Choroid plexus epithelial cell (primary cell): ENCODE measurements around the gene MGAT5B.

Experiments used
- DNase-seq: peaks from one replicate; pipeline ENCODE4 v3.0.0-alpha.2; 2010; ENCODE audit warnings: low read depth
- H3K4me3 ChIP-seq: 2 replicates; pipeline ENCODE4 v1.5.1; 2011; ENCODE audit warnings: low read depth, mild to moderate bottlenecking, control low read depth, low read length, moderate library complexity
- TF ChIP-seq, protein P1 (sequence below): conservative IDR thresholded peaks from 2 replicates; pipeline ENCODE4 v1.5.1; 2011; ENCODE audit warnings: low read depth, mild to moderate bottlenecking, control low read depth, inconsistent platforms, low read length, moderate library complexity

Gene MGAT5B

DNA sequence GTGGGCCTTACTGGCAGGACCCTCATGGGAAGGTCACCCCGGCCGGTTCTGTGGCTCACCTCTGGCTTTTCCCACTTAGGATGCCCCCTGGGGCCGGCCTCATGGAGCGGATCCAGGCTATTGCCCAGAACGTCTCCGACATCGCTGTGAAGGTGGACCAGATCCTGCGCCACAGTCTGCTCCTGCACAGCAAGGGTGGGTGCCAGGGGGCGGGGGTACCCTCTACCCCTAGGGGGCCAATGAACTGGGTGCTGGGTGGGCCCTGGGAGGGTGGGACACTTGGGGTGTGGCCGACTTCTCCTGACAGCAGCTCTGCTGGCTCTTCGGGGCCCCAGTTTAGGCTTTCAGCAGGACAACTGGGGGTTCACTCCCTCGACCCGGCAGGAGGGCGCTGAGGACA lies 34.3 kb downstream of the MGAT5B start:
- no peak for DNase-seq
- TF ChIP-seq, protein P1, sequence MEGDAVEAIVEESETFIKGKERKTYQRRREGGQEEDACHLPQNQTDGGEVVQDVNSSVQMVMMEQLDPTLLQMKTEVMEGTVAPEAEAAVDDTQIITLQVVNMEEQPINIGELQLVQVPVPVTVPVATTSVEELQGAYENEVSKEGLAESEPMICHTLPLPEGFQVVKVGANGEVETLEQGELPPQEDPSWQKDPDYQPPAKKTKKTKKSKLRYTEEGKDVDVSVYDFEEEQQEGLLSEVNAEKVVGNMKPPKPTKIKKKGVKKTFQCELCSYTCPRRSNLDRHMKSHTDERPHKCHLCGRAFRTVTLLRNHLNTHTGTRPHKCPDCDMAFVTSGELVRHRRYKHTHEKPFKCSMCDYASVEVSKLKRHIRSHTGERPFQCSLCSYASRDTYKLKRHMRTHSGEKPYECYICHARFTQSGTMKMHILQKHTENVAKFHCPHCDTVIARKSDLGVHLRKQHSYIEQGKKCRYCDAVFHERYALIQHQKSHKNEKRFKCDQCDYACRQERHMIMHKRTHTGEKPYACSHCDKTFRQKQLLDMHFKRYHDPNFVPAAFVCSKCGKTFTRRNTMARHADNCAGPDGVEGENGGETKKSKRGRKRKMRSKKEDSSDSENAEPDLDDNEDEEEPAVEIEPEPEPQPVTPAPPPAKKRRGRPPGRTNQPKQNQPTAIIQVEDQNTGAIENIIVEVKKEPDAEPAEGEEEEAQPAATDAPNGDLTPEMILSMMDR: no peak
- no peak overlapping the region for H3K4me3 ChIP-seq

- DNase-seq: no peak
- no peak overlapping the region for H3K4me3 ChIP-seq
- TF ChIP-seq, protein P1: no peak
Measured at GRCh38 chr17:76903631-76904030, 35.4 kb downstream of the MGAT5B start.

DNA sequence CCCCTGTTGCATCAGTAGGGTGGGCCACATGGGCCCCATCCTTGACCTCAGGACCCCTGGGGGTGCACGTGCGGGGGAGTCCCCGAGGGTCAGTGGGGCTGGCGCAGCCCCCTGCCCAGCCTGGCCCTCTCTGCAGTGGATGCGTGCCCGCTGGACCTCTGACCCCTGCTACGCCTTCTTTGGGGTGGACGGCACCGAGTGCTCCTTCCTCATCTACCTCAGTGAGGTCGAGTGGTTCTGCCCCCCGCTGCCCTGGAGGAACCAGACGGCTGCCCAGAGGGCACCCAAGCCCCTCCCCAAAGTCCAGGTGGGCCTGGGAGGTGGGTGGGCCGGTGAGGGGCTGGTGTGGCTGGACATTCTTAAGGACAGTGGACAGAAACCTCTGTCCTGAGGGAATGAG lies 35.9 kb downstream of the MGAT5B start:
- no peak overlapping the region for H3K4me3 ChIP-seq
- TF ChIP-seq, protein P1: no peak
- DNase-seq: no peak

GRCh38 chr17:76905036-76905435 lies 36.8 kb downstream of the MGAT5B start:
- TF ChIP-seq, protein P1: no peak
- DNase-seq: no peak
- H3K4me3 ChIP-seq: no peak overlapping the region

DNA sequence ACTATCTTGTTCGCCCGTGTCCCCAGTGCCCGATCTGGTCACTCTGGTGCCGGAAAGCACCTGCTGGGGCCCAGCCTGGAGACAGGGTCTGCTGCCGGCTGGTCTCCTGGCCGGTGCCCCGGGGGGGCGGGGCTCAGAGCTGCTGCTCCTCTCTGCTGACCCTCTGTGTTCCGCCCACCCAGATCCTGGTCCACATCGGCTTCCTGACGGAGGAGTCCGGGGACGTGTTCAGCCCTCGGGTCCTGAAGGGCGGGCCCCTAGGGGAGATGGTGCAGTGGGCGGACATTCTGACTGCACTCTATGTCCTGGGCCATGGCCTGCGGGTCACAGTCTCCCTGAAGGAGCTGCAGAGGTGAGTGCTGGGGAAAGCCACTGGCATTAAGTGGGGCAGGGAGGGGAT lies 37.6 kb downstream of the MGAT5B start:
- TF ChIP-seq, protein P1: no peak
- no peak overlapping the region for H3K4me3 ChIP-seq
- no peak for DNase-seq

GRCh38 chr17:76906463-76906862 lies 38.3 kb downstream of the MGAT5B start:
- no peak for DNase-seq
- H3K4me3 ChIP-seq: no peak overlapping the region
- TF ChIP-seq, protein P1: no peak

DNA sequence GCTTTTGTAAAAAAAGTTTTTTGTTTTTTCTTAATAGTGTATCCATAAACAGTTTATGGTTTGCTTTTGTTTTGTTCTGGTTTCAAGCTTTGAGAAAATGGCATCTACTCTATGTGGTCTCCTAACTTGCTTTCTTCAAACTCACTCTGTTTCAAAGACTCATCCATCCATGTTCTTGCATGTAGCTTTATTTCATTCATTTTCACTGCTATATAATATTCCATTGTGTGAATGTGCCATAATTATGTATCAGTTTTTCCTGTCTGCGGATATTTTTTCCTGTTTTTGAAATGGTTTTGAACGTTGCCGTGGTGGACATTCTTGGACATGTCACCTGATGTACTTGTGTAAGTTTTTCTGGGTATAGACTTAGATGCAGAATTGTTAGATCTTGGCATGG lies 39.1 kb downstream of the MGAT5B start:
- TF ChIP-seq, protein P1: no peak

More for the DNA sequence above, 39.1 kb downstream of the MGAT5B start:
- DNase-seq: no peak
- H3K4me3 ChIP-seq: no peak overlapping the region
